Amygdala (tissue), 56 donors: ENCODE measurements around the gene IFITM1.
"Not testable (repeated sequence)": the region's sequence is repeated elsewhere in the genome, so short reads cannot be mapped to it uniquely, and the experiment has no call there.

Experiments
- DNase-seq, 56 donors: peaks; one replicate each; lab custom pipeline; 2025; lab: John Stamatoyannopoulos, UW

Gene IFITM1

DNA sequence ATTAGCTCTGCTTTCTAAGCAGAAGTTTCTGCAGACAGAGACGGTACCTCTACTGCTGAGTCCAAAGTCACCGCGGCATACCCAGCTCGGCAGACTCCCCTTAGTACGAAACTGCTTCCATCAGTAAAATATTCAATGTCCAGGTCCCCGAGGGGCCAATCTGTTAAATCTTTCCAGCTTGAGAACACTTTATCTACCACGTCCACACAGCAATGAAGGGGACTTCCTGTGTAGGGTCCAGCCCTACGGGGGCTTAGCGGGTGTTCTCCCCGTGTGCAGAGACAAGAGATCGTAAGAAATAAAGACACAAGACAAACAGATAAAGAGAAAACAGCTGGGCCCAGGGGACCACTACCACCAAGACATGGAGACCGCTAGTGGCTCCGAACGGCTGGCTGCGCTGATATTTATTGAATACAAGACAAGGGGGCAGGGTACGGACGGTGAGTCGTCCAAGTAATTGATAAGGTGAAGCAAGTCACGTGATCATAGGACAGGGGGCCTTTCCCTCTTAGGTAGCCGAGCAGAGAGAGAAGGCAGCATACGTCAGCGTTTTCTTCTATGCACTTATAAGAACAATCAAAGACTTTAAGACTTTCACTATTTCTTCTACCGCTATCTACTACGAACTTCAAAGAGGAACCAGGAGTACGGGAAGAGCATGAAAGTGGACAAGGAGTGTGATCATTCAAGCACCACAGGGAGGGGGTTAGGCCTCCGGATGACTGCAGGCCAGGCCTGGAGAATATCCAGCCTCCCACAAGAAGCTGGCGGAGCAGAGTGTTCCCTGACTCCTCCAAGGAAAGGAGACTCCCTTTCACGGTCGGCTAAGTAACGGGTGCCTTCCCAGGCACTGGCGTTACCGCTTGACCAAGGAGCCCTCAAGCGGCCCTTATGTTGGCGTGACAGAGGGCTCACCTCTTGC lies 11.0 kb downstream of the IFITM1 start:
- DNase-seq = peak in 3 of 56 donors; percentile 48 to 60 (median 52)

DNA sequence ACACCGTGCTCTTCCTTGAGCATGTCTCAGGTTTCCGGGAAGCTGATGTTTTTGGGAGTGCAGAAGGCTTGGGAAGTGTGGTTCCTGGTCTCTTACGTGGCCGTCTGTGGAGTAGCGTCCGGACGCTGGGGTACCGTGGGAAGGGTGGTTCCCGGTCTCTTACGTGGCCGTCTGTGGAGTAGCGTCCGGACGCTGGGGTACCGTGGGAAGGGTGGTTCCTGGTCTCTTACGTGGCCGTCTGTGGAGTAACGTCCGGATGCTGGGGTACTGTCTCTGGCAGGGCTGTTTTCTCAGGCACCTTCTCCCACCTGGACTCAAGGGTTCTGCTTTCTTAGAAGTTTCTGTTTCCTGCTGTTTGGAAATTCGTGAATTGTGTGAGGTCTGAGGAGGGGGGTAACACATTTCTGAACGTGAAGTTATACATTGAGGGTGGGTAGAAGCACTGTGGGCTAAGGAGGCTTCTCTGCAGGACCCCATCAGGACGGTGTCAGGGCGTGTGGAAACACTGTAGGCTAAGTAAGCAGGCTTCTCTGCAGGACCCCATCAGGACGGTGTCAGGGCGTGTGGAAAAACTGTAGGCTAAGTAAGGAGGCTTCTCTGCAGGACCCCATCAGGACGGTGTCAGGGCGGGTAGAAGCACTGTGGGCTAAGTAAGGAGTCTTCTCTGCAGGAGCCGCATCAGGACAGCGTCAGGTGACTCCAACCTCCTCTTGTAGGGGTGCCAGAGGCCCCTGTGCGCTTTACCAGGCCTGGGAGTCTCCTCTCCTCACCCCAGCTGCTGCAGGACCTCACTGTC lies 12.2 kb downstream of the IFITM1 start:
- no peak for DNase-seq

DNA sequence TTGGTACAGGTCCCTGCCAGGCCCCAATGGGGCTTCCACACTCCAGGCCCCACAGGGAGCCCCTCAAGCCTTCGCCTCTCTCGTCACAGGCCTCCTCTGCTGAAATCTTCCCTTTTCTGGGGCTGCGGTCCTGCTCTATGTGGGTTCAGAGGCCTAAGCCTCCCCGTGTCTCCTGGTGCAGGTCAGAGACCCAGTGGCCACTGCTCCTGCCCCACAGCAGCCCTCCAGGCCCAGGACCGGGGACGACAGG lies 12.7 kb downstream of the IFITM1 start:
- DNase-seq = no peak

DNA sequence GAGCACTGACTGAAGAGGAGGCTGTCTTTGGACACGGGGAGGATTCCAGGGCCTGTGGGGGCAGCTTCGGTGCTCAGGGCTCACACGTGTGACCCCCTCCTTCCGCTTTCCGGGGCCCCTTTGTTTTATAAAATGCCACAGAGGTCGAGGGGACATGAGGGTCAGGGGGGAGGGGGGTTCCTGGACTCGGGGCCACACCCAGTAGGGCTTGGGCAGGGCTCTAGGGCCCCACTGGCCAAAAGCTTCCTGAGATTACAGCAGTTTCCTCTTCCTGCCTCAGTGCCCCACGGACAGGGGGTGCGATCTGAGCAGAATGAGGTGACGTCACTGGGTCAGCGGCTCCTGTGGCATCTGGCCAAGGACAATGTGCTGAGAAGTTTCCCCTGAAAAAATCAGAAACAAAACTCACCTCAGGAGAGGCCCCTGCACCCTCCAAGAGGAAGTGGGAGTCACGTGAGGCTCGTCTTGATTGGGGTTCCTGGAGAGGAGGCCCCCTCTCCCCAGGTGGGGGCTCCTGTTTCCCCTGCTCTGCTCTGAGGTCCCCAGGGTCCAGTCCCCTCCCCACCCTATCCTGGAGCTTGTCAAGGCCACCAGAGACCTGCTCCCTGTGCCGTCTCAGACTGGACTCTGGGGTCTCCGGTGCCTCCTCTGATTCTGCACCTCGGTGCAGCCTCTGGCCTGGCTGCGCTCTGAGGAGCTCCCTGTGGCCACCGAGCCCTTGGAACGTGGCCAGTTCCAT lies 13.2 kb downstream of the IFITM1 start:
- peak in 16 of 56 donors; percentile 18 to 59 (median 40) for DNase-seq

DNA sequence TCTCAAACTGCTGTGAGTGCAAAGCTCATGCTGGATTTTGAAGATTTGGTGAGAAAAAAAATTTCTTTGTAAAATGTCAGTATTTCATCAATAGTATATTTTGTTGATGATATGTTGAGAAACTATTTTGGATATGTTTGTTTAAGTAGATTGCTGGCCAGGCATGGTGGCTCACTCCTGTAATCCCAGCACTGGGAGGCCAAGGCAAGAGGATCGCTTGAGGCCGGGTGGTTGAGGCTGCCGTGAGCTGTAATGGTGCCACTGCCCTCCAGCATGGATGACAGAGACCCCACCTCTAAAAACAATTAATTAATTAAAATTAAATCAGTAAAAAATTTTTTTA lies 13.7 kb downstream of the IFITM1 start:
- DNase-seq = no peak

DNA sequence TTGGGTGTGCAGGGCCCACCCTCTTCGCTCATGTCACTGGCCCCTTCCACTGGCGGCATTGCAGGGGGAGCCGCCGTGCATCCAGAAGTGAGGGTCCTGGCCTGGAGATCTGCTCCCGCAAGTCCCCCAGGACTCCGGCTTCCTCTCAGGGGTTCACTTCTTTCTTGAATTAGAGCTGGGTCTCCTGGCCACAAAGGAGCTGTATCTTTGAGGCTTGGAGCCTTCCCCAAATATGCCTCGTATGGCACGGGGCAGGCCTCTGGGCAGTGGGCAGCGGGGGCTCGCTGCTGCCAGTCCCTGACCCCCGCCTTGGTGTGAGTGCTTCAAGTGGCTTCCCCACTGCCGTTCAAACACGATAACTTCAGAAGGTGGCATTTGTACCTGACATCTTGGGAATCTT lies 14.2 kb downstream of the IFITM1 start:
- DNase-seq = no peak

DNA sequence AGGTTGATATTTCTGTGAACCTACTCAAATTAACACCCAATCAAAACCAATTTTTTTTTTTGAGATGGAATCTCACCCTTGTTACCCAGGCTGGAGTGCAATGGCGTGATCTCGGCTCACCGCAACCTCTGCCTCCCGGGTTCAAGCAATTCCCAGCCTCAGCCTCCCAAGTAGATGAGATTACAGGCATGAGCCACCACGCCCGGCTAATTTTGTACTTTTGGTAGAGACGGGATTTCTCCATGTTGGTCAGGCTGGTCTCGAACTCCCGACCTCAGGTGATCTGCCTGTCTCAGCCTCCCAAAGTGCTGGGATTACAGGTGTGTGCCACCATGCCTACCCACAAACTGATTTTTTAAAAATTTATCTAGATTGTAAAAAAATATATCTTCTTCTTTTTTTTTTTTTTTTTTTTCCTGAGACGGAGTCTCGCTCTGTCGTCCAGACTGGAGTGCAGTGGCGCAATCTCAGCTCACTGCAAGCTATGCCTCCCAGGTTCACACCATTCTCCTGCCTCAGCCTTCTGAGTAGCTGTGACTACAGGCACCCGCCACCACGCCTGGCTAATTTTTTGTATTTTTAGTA lies 14.8 kb downstream of the IFITM1 start:
- not testable (repeated sequence) for DNase-seq

DNA sequence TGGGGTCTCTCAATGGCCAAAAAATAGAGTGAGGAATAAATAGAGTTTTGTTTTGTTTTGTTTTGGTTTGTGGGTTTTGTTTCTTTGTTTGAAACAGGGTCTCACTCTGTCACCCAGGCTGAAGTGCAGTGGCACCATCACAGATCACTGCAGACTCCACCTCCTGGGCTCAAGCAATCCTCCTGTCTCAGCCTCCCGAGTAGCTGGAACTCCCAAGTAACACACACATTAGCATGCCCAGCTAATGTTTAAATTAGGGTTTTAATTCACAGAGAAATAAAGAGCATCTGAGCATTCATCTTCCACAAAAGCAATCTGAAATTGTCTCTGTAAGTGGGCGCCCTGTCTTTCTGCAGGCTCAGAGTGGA lies 16.0 kb downstream of the IFITM1 start:
- no peak for DNase-seq

DNA sequence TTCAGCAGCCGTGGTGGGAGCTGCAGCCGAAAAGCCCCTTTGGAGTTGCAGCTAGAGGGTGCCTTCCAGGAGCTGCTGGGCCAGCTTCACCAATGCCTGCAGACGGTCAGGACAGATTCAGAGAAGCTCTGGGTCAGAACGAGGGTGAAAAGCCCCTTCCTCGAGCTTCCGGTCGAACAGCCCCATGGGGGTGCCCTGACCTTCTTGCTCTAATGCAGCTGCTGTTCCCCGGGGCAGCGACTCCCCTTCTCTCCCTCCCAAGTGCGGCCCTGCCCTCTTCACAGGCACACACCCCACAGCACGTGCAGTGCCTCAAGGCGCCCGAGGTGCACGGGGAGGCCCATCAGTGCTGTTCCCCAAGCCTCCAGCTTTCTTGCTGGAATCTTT lies 16.5 kb downstream of the IFITM1 start:
- no peak for DNase-seq

DNA sequence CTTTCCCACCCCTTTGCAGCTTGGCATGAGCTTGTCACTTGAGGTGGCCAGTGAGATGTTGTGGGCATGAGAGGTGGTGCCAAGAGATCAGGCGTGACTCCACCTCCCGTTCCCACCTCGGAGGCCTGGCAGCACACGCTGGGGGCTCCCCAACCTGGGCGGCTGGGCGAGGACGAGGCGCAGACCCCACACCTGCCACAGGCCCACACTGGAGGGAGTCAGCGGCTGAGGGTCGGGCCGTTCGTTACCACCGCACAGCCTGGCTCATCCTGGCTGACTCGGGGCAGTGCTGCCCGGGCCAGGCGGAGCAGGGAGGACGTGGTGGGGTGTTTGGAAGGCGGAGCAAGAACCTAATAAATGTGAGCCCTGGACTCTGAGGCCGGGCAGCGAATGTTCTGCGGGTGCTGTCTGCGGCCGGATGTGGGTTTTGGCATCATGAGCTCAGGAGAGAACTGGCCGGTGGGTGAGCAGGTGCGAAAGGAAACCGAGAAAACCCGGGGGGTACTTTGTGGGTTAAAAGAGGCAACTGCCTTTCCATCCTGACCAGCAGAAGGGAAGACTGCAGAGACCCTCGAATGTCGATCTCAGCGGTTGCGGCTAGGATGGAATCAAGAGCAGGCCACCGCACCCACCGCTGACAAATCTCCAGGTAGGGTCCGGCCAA lies 17.0 kb downstream of the IFITM1 start:
- DNase-seq = no peak

DNA sequence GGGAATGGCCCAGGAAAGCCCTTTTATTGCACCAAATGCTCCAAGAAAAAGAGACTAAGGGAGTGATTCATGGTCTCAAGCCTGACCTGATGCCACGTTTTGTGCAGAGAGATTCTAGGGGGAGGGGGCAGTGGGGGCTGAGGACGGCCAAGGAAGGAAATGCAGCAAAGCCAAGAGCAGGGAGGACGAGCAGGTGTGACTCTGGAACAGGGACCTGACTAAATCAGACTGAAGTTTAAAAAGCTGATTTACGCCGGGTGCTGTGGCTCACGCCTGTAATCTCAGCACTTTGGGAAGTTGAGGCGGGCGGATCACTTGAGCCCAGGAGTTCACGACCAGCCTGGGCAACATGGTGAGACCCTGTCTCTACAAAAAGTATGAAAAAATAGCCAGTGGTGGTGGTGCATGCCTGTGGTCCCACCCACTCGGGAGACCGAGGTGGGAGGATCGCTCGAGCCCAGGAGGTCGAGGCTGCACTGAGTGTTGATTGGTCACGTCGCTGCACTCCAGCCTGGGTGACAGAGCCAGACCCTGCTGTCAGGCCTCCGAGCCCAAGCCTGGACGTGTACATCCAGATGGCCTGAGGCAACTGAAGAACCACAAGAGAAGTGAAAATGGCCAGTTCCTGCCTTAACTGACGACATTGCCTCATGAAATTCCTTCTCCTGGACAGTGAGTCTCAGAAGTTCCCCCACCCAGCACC lies 17.7 kb downstream of the IFITM1 start:
- DNase-seq = no peak

DNA sequence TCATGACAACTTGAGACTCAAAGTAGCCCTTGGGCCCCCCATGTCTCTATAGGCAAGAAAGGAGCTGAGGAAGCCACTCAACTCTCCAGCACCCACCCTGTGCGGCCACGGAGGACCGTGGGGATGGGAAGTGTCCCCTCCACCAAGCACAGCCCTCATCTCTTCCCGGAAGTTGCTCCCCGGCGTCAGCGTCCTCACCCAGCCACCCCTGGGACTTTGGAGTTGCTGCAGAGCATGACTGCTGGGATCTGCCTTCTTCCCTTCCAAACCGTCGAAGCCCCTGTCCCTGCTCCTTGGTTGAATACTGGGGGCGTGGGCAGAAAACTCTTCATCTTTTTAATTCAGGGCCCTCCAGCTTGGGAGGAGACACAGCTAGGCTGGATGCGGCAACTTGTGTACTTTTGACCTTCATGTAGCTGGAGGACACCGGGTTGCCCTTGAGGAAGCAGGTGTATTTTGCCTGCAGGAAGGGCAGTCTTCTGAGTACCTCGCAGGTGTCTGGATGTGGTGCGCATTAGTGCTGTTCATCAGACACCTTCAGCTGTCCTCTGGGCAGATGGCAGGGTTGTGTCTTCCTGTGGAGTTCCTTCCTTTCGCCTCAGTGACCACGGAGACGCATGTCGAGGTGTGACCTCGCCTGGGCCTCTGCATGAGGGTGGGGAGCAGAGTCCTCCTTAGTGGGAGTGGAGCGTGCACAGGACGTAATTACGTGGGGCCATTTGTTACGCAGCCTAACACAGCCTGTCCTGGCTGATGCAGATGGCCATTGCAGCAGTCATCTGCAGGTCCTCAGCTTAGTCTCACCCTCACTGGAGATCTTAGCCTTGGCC lies 19.0 kb downstream of the IFITM1 start:
- no peak for DNase-seq

DNA sequence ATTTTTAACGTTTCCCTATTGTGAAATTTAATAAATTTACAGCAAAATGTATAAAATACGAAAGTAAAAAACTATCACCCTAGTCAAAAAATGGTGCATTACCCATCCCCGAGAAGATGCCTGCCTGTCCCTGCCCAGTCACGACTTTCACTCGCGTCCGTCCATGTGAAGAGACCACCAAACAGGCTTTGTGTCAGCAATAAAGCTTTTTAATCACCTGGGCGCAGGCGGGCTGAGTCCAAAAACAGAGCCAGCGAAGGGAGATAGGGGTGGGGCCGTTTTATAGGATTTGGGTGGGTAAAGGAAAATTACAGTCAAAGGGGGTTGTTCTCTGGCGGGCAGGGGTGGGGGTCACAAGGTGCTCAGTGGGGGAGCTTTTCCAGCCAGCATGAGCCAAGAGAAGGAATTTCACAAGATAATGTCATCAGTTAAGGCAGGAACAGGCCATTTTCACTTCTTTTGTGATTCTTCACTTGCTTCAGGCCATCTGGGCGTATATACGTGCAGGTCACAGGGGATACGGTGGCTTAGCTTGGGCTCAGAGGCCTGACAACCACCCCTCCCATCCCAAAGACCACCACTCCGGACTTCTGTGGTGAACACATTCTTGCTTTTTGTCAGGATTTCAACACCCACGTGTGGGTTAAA lies 19.9 kb downstream of the IFITM1 start:
- not testable (repeated sequence) for DNase-seq

DNA sequence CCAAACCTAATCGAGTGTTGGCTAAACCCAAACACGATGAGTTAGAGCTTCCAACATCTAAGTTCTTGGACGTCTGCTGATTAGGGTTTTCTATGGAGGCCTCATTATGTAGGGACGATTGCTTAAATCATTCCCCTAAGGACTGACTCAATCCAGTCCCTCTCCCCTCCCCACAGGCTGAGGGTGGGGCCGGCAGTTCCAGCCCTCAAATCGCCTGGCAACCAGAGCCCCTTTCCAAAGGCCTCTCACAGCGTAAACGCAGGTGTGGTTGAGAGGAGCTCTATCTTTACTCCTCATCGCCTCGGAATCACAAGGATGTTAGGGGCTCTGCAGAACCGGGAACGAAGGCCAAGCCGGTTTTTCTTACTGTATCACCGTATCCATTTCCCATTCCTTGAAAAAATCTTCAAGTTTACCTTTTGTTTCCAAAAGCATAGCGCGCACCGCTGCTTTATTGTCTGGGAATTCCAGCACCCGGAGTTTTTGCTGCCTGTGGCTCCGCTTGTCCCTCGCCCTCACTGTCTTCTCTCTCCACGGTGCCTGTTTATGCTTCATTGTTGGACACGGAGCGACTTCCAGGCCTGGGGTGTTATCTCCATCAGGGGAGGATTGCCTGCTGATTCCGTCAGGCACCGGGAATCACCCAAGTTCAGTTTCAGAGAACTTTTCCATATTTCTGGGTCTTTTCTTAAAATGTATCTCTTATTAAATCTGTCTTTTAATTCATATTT lies 20.6 kb downstream of the IFITM1 start:
- DNase-seq = no peak

DNA sequence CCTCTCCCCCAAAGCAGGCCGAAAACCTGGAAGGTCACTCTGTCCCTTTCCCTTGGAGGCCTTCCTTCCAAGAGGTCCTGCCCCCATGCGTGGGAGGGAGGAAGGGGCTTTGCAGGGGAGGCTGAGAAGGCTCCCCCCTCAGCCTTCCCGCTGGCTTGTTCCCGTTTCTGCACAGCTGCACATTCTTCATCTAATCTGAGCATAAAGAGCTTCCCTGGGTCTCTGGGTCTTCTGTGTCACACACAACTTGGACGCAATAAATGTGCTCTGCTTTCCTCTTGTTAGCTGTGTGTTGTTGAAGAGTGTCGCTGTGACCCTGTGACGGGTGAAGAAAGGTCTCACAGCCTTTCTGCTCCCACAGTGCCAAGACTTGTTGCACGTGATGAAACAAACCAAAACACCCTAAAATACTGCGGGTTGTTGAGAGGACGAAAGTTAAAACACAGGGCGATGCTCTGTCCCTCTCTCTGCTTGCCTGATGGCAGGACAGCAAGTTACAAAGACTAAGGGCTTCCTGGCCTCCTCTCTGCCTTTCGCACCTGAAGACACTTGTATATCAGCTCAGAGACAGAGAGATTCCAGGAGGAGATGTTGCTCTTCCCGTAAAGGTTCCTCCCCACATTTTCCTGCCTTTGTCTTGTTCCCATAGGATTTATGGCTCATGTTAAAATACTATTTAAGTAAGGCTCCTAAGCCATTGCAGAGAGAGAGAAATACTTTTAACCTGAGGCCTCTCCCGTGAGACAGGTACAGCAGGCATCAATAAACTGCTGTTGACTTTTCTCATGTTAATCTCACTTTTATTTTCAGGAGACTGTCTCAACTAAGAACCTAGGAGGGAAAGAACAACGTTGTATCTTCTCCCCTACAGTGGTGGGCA lies 22.2 kb downstream of the IFITM1 start:
- DNase-seq = peak in 7 of 56 donors; percentile 25 to 49 (median 34)

DNA sequence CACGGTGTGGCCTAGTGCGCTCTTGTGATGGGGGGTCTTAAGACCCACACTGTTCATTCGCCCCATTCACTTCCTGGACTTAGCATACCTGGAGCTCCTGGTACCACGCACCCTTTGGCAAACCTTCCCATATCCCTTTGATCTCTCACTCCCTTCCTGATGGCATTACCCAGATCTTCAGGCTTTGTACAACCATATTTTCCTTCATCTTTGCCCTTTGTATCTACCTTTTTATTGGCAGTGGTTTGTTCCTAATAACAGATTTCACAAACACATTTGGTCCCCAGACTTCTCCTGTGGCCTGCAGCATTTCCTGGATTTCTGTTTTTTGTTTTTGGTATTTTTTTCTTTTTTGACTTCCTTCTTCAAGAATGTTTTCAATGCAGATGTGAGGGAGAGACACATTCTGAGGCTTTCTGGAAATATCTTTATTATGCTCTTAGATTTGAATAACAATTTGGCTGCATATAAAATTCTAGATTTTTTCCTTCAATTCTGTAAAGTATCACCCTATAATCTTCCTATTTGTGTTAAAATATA lies 22.9 kb downstream of the IFITM1 start:
- no peak for DNase-seq
